GM10248 (cell line): ENCODE measurements around the gene KDELR1.

Experiments
- CTCF ChIA-PET: fragments of 300-600 bp; sonication (Branson Sonifier 250); formaldehyde crosslinking; extraction: SDS; loops from one replicate; lab custom pipeline; 2021; ENCODE audit warnings: antibody characterized with exemption; lab: Yijun Ruan, JAX
- POLR2A ChIA-PET: fragments of 350-650 bp; sonication (Branson Sonifier 250); formaldehyde crosslinking; extraction: SDS; loops from one replicate; lab custom pipeline; 2020; ENCODE audit warnings: antibody characterized with exemption; lab: Yijun Ruan, JAX
- DNase-seq: peaks from one replicate; pipeline ENCODE4 v3.0.0; 2012; ENCODE audit errors: extremely low spot score
- CTCF ChIP-seq: IDR thresholded peaks from 2 replicates; pipeline ENCODE4 v1.5.1; 2012; ENCODE audit warnings: mild to moderate bottlenecking, low read depth; ENCODE audit errors: extremely low read depth, missing control alignments, control extremely low read depth

The KDELR1 gene

GRCh38 chr19:48396016-48396823, 4.9 kb upstream of the KDELR1 start:
- no peak for TF ChIP-seq CTCF
- CTCF ChIA-PET: interaction anchor here (1.2 to 1.9 kb wide), 2 partner anchors 21 to 63 kb away, joined by 3 to 7 read pairs; no protein-coding TSS in a partner anchor
- DNase-seq: no peak
- POLR2A ChIA-PET: interaction anchor here (0.7 kb wide), 1 partner anchor 45 kb away, joined by 3 read pairs; no protein-coding TSS in a partner anchor

GRCh38 chr19:48395499-48395898, 4.1 kb upstream of the KDELR1 start:
- no peak for DNase-seq
- TF ChIP-seq CTCF: no peak
- ChIA-PET CTCF (interaction anchor here (1.2 to 1.9 kb wide), 2 partner anchors 21 to 62 kb away, joined by 3 to 7 read pairs; no protein-coding TSS in a partner anchor), POLR2A (interaction anchor here (0.6 to 0.7 kb wide), 2 partner anchors 45 to 1938 kb away, joined by 3 read pairs; no protein-coding TSS in a partner anchor)

- ChIA-PET POLR2A (interaction anchor here (0.6 kb wide), 1 partner anchor 1938 kb away, joined by 3 read pairs; no protein-coding TSS in a partner anchor), CTCF (interaction anchor here (1.2 to 1.9 kb wide), 2 partner anchors 22 to 61 kb away, joined by 3 to 7 read pairs; no protein-coding TSS in a partner anchor)
- DNase-seq: no peak
- TF ChIP-seq CTCF: no peak
Observed at GRCh38 chr19:48395170-48395455, 3.8 kb upstream of the KDELR1 start.

- no peak for TF ChIP-seq CTCF
- ChIA-PET POLR2A (no interaction called here), CTCF (interaction anchor here (1.2 to 1.9 kb wide), 4 partner anchors 9 to 62 kb away, joined by 3 to 7 read pairs (median 4); no protein-coding TSS in a partner anchor)
- DNase-seq: no peak
Observed at GRCh38 chr19:48394331-48395169, 3.2 kb upstream of the KDELR1 start.

GRCh38 chr19:48393559-48394330, 2.4 kb upstream of the KDELR1 start, which contains the start of gene GRIN2D:
GRIN2D (plus strand) TSS chr19:48393668; CDS start chr19:48398393, 4,725 bp downstream.
- no peak for TF ChIP-seq CTCF
- ChIA-PET POLR2A (no interaction called here), CTCF (interaction anchor here (0.8 to 1.3 kb wide), 3 partner anchors 10 to 191 kb away, joined by 3 to 6 read pairs (median 3); no protein-coding TSS in a partner anchor)
- no peak for DNase-seq
